Measurements from ENCODE around the gene MRGPRE.

DNA sequence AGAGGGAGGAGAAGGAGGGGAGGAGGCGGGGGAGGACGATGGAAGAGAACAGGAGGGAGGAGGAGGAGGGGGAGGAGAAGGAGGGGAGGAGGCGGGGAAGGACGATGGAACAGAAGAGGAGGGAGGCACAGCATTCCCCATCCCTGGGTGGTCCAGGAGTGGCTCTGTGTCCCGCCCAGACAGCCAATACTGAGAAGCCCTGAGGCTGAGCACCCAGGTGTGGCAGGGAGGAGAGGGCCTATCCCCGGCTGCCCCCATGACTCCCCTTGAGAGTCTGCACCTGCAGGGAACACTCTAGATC is 717 bp downstream of the MRGPRE start:
- TF ChIP-seq, protein P1, sequence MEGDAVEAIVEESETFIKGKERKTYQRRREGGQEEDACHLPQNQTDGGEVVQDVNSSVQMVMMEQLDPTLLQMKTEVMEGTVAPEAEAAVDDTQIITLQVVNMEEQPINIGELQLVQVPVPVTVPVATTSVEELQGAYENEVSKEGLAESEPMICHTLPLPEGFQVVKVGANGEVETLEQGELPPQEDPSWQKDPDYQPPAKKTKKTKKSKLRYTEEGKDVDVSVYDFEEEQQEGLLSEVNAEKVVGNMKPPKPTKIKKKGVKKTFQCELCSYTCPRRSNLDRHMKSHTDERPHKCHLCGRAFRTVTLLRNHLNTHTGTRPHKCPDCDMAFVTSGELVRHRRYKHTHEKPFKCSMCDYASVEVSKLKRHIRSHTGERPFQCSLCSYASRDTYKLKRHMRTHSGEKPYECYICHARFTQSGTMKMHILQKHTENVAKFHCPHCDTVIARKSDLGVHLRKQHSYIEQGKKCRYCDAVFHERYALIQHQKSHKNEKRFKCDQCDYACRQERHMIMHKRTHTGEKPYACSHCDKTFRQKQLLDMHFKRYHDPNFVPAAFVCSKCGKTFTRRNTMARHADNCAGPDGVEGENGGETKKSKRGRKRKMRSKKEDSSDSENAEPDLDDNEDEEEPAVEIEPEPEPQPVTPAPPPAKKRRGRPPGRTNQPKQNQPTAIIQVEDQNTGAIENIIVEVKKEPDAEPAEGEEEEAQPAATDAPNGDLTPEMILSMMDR (conservative IDR thresholded peaks at IDR 0.05; ENCODE audit: low read depth, low read length): no peak
- TF ChIP-seq EZH2phosphoT487 (IDR thresholded peaks at IDR 0.05; ENCODE audit: borderline replicate concordance, low read length): no peak
